GM19043 (cell line): ENCODE results near the gene FBXO48.

Source experiments
- ATAC-seq: cut with Tn5 transposase; IDR thresholded peaks from one replicate; pipeline ENCODE4 v1.9.1; 2021; ENCODE audit warnings: low read depth; ENCODE audit not compliant: unreplicated experiment

The FBXO48 gene

DNA sequence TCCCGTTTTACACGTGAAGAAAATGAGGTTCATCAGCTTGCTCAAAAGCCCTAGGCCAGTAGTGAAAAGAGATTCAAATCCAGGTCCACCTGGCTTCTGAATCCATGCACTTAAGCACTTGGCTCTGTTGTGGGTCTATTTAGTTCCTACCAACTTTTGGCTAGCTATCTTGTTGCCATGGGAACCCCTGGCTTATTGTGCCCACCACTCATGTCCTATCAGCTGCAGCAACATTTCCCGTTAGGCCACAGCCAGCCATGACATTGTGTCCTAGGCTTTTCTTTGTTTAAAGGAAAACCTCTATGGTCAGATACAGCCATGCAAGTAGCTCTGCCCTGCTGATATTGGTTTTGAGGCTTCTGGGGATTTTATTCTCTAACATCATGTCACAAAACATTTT lies 52.2 kb downstream of the FBXO48 start:
- ATAC-seq, result no peak

DNA sequence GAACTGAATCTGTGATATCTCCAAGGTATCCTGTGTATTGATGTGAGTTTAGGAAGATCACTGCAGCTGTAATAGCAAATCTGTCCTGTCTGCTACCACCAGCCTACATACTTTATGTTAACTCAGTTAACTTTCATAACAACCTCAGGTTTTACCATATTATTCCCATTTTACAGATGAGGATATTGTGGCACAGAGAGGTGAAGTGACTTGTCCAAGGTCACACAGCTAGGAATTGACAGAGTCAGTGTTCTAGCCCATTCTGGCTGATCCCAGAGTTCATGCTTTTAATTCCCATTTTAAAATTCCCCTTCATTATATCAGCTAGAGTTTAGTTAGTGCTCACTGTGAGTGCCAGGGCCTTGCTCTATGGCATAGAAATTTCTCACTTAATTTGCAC lies 52.6 kb downstream of the FBXO48 start:
- ATAC-seq, result no peak

DNA sequence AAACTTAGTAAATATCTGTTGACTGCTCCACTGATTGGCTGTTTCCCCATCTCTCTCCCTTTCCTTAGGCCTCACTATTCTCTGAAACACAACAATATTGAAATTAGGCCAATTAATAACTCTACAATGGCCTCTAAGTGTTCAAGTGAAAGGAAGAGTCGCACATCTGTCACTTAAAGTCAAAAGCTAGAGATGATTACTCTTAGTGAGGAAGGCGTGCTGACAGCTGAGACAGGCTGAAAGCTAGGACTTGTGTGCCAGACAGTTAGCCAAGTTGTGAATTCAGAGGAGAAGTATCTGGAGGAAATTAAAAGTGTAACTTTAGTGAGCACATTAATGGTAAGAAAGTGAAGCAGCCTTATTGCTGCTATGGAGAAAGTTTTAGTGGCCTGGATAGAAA lies 53.6 kb downstream of the FBXO48 start:
- no peak for ATAC-seq

DNA sequence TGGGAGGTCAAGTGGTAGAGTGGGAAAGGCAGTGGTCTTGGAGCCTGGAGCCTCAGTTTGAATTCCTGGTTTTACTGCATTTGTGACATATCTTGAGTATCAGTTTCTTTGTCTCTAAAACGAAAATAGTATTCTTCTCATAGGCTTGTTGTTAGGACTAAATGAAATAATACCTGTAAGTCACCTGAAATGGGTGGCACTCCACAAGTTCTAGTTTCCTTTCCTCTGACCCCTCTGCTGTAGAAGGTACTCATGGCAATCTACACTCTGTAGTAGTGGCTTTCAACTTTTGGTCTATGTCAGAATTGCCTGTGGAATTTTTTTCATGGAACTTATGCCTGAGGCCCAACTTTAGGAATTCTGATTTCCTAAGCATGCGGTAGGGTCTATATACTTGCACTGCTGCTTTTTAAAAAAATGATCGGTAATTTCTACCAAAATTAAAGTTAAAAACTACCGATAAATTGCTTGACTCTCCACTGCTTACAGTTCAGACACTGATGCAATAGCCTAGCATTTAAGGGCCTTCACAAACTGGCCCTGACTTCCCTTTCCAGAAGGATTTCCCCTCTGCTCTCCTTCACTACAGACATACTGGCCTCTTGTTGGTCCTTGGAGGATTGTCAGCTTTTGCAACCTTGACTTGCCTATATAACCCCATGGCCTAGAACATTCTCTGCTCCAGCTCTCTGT lies 54.8 kb downstream of the FBXO48 start:
- peak; percentile 29 for ATAC-seq

DNA sequence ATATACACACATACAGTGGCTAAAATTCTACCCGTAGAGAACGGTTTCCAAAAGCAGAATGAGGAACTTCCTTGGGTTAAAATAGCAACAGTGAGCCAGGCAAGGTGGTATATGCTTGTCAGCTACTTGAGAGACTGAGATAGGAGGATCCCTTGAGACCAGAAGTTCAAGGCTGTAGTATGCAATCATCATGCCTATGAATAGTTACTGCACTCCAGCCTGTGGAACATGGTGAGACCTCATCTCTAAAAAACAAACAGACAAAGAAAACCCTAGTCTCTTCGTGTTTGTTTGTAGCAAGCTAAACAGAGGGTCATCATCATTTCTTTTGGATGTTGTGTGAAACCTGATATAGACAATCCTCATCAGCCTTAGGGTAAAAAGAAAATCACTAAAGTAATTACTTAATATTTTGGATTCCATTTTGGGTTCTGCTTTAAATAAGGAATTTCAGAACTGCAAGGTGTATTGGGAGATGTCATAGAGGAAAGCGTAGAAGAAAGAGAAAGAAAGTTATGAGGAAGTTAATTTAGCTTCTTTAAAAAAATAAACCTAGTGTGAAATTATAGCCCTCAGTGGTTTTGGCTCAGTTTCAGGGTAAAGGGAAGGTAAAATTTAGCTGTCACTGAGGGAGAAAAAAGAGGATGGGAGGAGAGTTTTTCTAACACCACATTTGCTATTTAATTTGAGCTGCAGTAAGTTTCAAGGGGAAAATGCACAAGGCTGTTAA lies 55.5 kb downstream of the FBXO48 start:
- peak; percentile 91 for ATAC-seq
